ENCODE measurements around the gene KRTAP20-4. TPM values are rescaled to one million over a fixed set of nuclear protein-coding genes. Genes with fewer than 3 reads are reported as not detected.

The KRTAP20-4 gene
- total RNA-seq, 1 experiment from 2014 or later = not detected

DNA sequence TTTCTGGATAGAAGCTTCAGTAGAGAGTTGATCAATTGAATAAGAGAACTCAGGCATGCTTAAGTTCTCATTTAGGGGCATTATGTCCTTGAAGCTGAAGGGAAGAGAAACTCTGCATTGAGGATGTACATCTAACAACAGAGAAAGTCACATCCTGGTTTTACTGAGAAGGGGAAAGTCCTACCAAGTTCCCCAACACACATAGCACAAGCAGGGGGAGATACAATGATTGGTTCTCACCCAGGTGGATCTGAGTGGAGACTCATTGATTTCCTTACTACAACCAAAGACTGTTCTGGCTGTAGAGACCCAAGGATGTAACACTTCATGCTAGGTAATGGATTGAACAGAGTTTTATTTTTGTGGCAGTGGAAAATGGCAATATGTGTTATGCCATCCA, 5.2 kb upstream of the KRTAP20-4 start:
- no peaks in the 10 kb centered on the region for H3K4me1 ChIP-seq (ENCODE audit: insufficient read depth, low read length, poor library complexity, severe bottlenecking)
- H3K27ac ChIP-seq (ENCODE audit: low read depth, low read length, poor library complexity, severe bottlenecking) = no peak overlapping the region
- H3K27me3 ChIP-seq (replicated peaks; ENCODE audit: insufficient read depth, low read depth, low read length, poor library complexity) = no peaks in the 10 kb centered on the region
- intact Hi-C loops (cut with micrococcal nuclease; ENCODE audit: unreplicated experiment) = no loop called here
- ChIA-PET POLR2A (ENCODE audit: low non-redundant PET) (no interaction called here), CTCF (no interaction called here)
- H3K4me3 ChIP-seq (ENCODE audit: low read depth, low read length, poor library complexity, severe bottlenecking) = no peak overlapping the region
- H3K9me3 ChIP-seq (ENCODE audit: low read depth, low read length, poor library complexity, severe bottlenecking) = no peaks in the 10 kb centered on the region
- DNase-seq (ENCODE audit: low spot score) = no peak
- TF ChIP-seq, protein P1, sequence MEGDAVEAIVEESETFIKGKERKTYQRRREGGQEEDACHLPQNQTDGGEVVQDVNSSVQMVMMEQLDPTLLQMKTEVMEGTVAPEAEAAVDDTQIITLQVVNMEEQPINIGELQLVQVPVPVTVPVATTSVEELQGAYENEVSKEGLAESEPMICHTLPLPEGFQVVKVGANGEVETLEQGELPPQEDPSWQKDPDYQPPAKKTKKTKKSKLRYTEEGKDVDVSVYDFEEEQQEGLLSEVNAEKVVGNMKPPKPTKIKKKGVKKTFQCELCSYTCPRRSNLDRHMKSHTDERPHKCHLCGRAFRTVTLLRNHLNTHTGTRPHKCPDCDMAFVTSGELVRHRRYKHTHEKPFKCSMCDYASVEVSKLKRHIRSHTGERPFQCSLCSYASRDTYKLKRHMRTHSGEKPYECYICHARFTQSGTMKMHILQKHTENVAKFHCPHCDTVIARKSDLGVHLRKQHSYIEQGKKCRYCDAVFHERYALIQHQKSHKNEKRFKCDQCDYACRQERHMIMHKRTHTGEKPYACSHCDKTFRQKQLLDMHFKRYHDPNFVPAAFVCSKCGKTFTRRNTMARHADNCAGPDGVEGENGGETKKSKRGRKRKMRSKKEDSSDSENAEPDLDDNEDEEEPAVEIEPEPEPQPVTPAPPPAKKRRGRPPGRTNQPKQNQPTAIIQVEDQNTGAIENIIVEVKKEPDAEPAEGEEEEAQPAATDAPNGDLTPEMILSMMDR (conservative IDR thresholded peaks at IDR 0.05; ENCODE audit: low read depth, low read length) = no peak
- no peak for TF ChIP-seq EZH2 (IDR thresholded peaks at IDR 0.05; ENCODE audit: borderline replicate concordance, low read depth, low read length, poor library complexity, severe bottlenecking)
- no TSS peak for BruUV-seq (replicated peaks)
- H3K36me3 ChIP-seq (ENCODE audit: insufficient read depth, low read length, poor library complexity, severe bottlenecking) = no peaks in the 10 kb centered on the region

DNA sequence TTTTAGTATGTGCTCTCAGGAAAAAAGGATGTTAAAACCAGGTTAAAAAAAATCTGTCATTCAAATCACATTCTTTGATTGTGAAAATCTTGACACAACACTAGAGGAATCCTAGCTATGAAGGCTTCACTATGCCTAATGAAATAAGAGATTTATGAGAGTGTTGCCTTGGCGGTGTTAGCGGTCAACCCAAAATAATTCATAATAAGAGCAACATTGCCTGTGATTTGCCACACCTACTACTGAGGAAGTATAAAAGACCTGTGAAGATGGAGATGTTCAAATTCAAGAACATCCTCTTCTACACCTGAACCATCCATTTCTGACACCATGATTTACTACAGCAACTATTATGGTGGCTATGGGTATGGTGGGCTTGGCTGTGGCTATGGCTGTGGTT, 4.3 kb upstream of the KRTAP20-4 start, which contains the start of gene KRTAP20-1:
Gene KRTAP20-1, plus strand, starts transcription at position 301 of the 400 bp plus-strand sequence. Its CDS starts 30 bp downstream, at position 331.
- no TSS peak for BruUV-seq (replicated peaks)
- DNase-seq (ENCODE audit: low spot score) = no peak
- no peaks in the 10 kb centered on the region for H3K36me3 ChIP-seq (ENCODE audit: insufficient read depth, low read length, poor library complexity, severe bottlenecking)
- intact Hi-C loops (cut with micrococcal nuclease; ENCODE audit: unreplicated experiment) = no loop called here
- POLR2A ChIA-PET (ENCODE audit: low non-redundant PET) = no interaction called here
- no peaks in the 10 kb centered on the region for H3K27me3 ChIP-seq (replicated peaks; ENCODE audit: insufficient read depth, low read depth, low read length, poor library complexity)
- no peak within 1 kb of the TSS for H3K27ac ChIP-seq (ENCODE audit: low read depth, low read length, poor library complexity, severe bottlenecking)
- no peak within 1 kb of the TSS for H3K4me3 ChIP-seq (ENCODE audit: low read depth, low read length, poor library complexity, severe bottlenecking)
- no peaks in the 10 kb centered on the region for H3K4me1 ChIP-seq (ENCODE audit: insufficient read depth, low read length, poor library complexity, severe bottlenecking)
- TF ChIP-seq, protein P1 (conservative IDR thresholded peaks at IDR 0.05; ENCODE audit: low read depth, low read length) = no peak
- no peak for TF ChIP-seq EZH2 (IDR thresholded peaks at IDR 0.05; ENCODE audit: borderline replicate concordance, low read depth, low read length, poor library complexity, severe bottlenecking)
- CTCF ChIA-PET = no interaction called here
- no peaks in the 10 kb centered on the region for H3K9me3 ChIP-seq (ENCODE audit: low read depth, low read length, poor library complexity, severe bottlenecking)

DNA sequence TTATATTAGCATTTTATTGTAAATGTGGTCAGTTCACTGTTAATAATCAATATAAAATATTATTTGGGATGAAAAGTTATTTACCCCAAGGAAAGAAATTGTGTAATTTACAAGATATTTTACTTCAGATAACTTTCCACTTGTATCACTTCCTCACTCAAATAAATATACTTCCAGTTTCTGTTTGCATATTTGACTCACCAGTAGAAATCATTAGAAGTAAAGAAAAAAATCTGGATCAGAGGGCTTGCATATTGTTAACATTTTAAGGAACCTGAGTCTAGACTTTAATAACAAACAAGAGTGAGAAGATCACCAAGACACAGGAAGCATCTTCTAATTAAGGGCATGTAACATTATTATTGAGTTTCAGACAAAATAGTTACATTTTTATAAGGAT, 347 bp upstream of the KRTAP20-4 start:
- DNase-seq (ENCODE audit: low spot score) = no peak
- TF ChIP-seq EZH2 (IDR thresholded peaks at IDR 0.05; ENCODE audit: borderline replicate concordance, low read depth, low read length, poor library complexity, severe bottlenecking) = no peak
- TF ChIP-seq, protein P1 (conservative IDR thresholded peaks at IDR 0.05; ENCODE audit: low read depth, low read length) = no peak
- intact Hi-C loops (cut with micrococcal nuclease; ENCODE audit: unreplicated experiment) = no loop called here

More for the DNA sequence above, 347 bp upstream of the KRTAP20-4 start:
- no peaks in the 10 kb centered on the region for H3K36me3 ChIP-seq (ENCODE audit: insufficient read depth, low read length, poor library complexity, severe bottlenecking)
- H3K27me3 ChIP-seq (replicated peaks; ENCODE audit: insufficient read depth, low read depth, low read length, poor library complexity) = no peaks in the 10 kb centered on the region
- H3K4me1 ChIP-seq (ENCODE audit: insufficient read depth, low read length, poor library complexity, severe bottlenecking) = no peaks in the 10 kb centered on the region
- H3K9me3 ChIP-seq (ENCODE audit: low read depth, low read length, poor library complexity, severe bottlenecking) = no peaks in the 10 kb centered on the region
- CTCF ChIA-PET = no interaction called here
- no peak overlapping the region for H3K4me3 ChIP-seq (ENCODE audit: low read depth, low read length, poor library complexity, severe bottlenecking)
- POLR2A ChIA-PET (ENCODE audit: low non-redundant PET) = no interaction called here
- H3K27ac ChIP-seq (ENCODE audit: low read depth, low read length, poor library complexity, severe bottlenecking) = no peak overlapping the region
- no TSS peak for BruUV-seq (replicated peaks)
